NCI-H2227 treated with DMSO at 0.1 percent for 48 hours (cell line): ENCODE data around the gene PLEKHH3.
"Not testable (repeated sequence)": the region's sequence is repeated elsewhere in the genome, so short reads cannot be mapped to it uniquely, and the experiment has no call there.

Source experiments
- DNase-seq: peaks from one replicate; lab custom pipeline; 2025; lab: John Stamatoyannopoulos, UW

The PLEKHH3 gene

GRCh38 chr17:42629411-42630009 lies 47.3 kb downstream of the PLEKHH3 start:
- DNase-seq: no peak

GRCh38 chr17:42627032-42627764 lies 49.6 kb downstream of the PLEKHH3 start:
- not testable (repeated sequence) for DNase-seq

- DNase-seq: no peak
Observed at GRCh38 chr17:42623732-42624596, 52.8 kb downstream of the PLEKHH3 start.

GRCh38 chr17:42623271-42623670 lies 53.5 kb downstream of the PLEKHH3 start:
- DNase-seq: no peak

GRCh38 chr17:42621987-42622386 lies 54.8 kb downstream of the PLEKHH3 start:
- not testable (repeated sequence) for DNase-seq

GRCh38 chr17:42618442-42619150 lies 58.2 kb downstream of the PLEKHH3 start:
- DNase-seq: no peak

GRCh38 chr17:42617956-42618431 lies 58.8 kb downstream of the PLEKHH3 start:
- no peak for DNase-seq
